HCT116 (cell line): ENCODE measurements around the gene WHRN.

Source experiments
- POLR2A ChIP-seq: IDR thresholded peaks from 2 replicates; pipeline ENCODE4 v1.7.0; 2011; ENCODE audit warnings: borderline replicate concordance; ENCODE audit not compliant: insufficient read depth, insufficient read length; ENCODE audit errors: extremely low read depth
- POLR2AphosphoS5 ChIP-seq: IDR thresholded peaks from 2 replicates; pipeline ENCODE4 v1.6.1; 2011; ENCODE audit warnings: mild to moderate bottlenecking, low read depth, low read length, moderate library complexity
- SRF ChIP-seq: IDR thresholded peaks from 2 replicates; pipeline ENCODE4 v1.6.1; 2012; ENCODE audit warnings: low read depth
- ZFX ChIP-seq: fragments of 450-650 bp; IDR thresholded peaks from 2 replicates; pipeline ENCODE4 v1.6.1; 2017
- TF ChIP-seq, protein P1 (sequence below): IDR thresholded peaks from 2 replicates; pipeline ENCODE4 v1.6.1; 2012
- TF ChIP-seq, protein P2 (sequence below), 3 experiments: fragments of 200-600 bp in 1 of 3; sonication (generic) in 1 of 3; IDR thresholded peaks in 2 of 3; conservative IDR thresholded peaks in 1 of 3; 2 replicates each; pipeline ENCODE4 v1.5.1; 2012 to 2017; ENCODE audit warnings: low read depth in 2 of 3, low read length in 2 of 3, antibody characterized with exemption in 1 of 3, borderline replicate concordance in 1 of 3, control low read depth in 1 of 3, mild to moderate bottlenecking in 1 of 3, mixed read lengths in 1 of 3, mixed run types in 1 of 3, moderate library complexity in 1 of 3; ENCODE audit not compliant: insufficient read depth in 1 of 3

DNA sequence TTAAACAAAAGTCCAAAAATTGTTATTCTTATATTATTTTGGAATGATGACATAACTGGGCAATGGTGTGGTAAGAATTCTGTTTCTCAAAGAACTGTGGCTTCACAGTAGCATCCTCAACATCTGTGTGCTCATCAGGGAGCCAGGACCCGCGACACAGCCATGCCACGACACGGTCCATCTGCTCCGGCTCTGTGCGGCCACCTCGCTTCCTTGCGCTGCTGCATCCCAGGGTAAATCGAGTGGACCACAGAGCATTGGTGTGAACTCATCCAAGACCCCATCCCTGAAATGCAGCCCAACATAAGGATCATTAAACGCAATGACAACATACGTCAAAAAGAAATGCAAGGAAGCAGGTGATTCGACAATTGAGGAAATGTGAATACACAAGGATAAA lies 15.3 kb downstream of the WHRN start:
- TF ChIP-seq, protein P1, sequence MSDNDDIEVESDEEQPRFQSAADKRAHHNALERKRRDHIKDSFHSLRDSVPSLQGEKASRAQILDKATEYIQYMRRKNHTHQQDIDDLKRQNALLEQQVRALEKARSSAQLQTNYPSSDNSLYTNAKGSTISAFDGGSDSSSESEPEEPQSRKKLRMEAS, result no peak
- TF ChIP-seq POLR2A (no peak), POLR2AphosphoS5 (no peak), SRF (no peak), ZFX (no peak)
- TF ChIP-seq, protein P2, sequence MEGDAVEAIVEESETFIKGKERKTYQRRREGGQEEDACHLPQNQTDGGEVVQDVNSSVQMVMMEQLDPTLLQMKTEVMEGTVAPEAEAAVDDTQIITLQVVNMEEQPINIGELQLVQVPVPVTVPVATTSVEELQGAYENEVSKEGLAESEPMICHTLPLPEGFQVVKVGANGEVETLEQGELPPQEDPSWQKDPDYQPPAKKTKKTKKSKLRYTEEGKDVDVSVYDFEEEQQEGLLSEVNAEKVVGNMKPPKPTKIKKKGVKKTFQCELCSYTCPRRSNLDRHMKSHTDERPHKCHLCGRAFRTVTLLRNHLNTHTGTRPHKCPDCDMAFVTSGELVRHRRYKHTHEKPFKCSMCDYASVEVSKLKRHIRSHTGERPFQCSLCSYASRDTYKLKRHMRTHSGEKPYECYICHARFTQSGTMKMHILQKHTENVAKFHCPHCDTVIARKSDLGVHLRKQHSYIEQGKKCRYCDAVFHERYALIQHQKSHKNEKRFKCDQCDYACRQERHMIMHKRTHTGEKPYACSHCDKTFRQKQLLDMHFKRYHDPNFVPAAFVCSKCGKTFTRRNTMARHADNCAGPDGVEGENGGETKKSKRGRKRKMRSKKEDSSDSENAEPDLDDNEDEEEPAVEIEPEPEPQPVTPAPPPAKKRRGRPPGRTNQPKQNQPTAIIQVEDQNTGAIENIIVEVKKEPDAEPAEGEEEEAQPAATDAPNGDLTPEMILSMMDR (IDR thresholded peaks at IDR 0.05 in 2 of 3, conservative IDR thresholded peaks at IDR 0.05 in 1 of 3; ENCODE audit: borderline replicate concordance in 1 of 3, insufficient read depth in 1 of 3, low read depth in 2 of 3, low read length in 2 of 3), result no peak
